Activated CD8-positive, alpha-beta T cell treated with anti-CD3 and anti-CD28 coated beads for 36 hours (primary cell): Measurements from ENCODE around the gene PLXND1. TPM values are rescaled to one million over a fixed set of nuclear protein-coding genes. Genes with fewer than 3 reads are reported as not detected.

Experiments used
- ATAC-seq: fragments of 200-7000 bp; cut with Tn5 transposase; one replicate; pipeline ENCODE4 v1.10.0; 2021; ENCODE audit warnings: mild to moderate bottlenecking, moderate library complexity
- CTCF ChIA-PET: fragments of 350-600 bp; sonication (Branson Sonifier 250); formaldehyde crosslinking; loops from one replicate; lab custom pipeline; 2021; ENCODE audit warnings: antibody characterized with exemption; lab: Charles Lee
- POLR2A ChIA-PET: fragments of 350-600 bp; sonication (Branson Sonifier 250); formaldehyde crosslinking; loops from one replicate; lab custom pipeline; 2021; ENCODE audit warnings: antibody characterized with exemption; lab: Charles Lee
- DNase-seq: peaks from one replicate; pipeline ENCODE4 v3.0.0-alpha.2; 2020
- H3K27ac Mint-ChIP-seq: one replicate; pipeline ENCODE4 v1.8.0; 2021; ENCODE audit warnings: mild to moderate bottlenecking, mixed read lengths
- H3K27me3 Mint-ChIP-seq: one replicate; pipeline ENCODE4 v1.8.0; 2021; ENCODE audit warnings: mixed read lengths
- H3K36me3 Mint-ChIP-seq: one replicate; pipeline ENCODE4 v1.8.0; 2021; ENCODE audit warnings: low read depth, mixed read lengths
- H3K4me1 Mint-ChIP-seq: one replicate; pipeline ENCODE4 v1.8.0; 2021; ENCODE audit warnings: low read depth, mixed read lengths
- H3K4me3 Mint-ChIP-seq: one replicate; pipeline ENCODE4 v1.8.0; 2021; ENCODE audit warnings: mild to moderate bottlenecking, moderate library complexity, mixed read lengths
- H3K9me3 Mint-ChIP-seq: one replicate; pipeline ENCODE4 v1.8.0; 2021; ENCODE audit warnings: mixed read lengths
- intact Hi-C: fragments of 100-400 bp; cut with micrococcal nuclease; formaldehyde crosslinking; loops from one replicate; pipeline ENCODE4 v1.10.0; 2022
- total RNA-seq, 2 experiments: library from RNA; stranded (reverse); gene quantifications; one replicate each; pipeline ENCODE4 v1.2.3, GENCODE V29; 2021
- TF ChIP-seq, protein P1 (sequence below): fragments of 200-600 bp; IDR thresholded peaks from one replicate; pipeline ENCODE4 v1.8.0; 2022; ENCODE audit warnings: antibody characterized with exemption, mild to moderate bottlenecking

The PLXND1 gene
- total RNA-seq, 2 experiments from 2014 or later, result 10.7 to 12.5 TPM

DNA sequence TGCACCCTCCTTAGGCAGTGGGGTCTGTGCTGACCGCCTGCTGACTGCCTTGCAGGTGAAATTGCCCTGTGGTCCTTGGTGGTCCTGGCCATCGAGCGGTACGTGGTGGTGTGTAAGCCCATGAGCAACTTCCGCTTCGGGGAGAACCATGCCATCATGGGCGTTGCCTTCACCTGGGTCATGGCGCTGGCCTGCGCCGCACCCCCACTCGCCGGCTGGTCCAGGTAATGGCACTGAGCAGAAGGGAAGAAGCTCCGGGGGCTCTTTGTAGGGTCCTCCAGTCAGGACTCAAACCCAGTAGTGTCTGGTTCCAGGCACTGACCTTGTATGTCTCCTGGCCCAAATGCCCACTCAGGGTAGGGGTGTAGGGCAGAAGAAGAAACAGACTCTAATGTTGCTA is 75.7 kb downstream of the PLXND1 start:
- Mint-ChIP-seq H3K4me3 (no peak overlapping the region), H3K36me3 (no peaks in the 10 kb centered on the region), H3K4me1 (no peaks in the 10 kb centered on the region), H3K27me3 (no peaks in the 10 kb centered on the region), H3K9me3 (no peaks in the 10 kb centered on the region), H3K27ac (no peak overlapping the region)
- intact Hi-C loops, result no loop called here
- DNase-seq (no peak), ATAC-seq (no peak)
- ChIA-PET POLR2A (no interaction called here), CTCF (no interaction called here)
- TF ChIP-seq, protein P1, sequence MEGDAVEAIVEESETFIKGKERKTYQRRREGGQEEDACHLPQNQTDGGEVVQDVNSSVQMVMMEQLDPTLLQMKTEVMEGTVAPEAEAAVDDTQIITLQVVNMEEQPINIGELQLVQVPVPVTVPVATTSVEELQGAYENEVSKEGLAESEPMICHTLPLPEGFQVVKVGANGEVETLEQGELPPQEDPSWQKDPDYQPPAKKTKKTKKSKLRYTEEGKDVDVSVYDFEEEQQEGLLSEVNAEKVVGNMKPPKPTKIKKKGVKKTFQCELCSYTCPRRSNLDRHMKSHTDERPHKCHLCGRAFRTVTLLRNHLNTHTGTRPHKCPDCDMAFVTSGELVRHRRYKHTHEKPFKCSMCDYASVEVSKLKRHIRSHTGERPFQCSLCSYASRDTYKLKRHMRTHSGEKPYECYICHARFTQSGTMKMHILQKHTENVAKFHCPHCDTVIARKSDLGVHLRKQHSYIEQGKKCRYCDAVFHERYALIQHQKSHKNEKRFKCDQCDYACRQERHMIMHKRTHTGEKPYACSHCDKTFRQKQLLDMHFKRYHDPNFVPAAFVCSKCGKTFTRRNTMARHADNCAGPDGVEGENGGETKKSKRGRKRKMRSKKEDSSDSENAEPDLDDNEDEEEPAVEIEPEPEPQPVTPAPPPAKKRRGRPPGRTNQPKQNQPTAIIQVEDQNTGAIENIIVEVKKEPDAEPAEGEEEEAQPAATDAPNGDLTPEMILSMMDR, result no peak

- Mint-ChIP-seq H3K4me3 (no peak overlapping the region), H3K36me3 (no peaks in the 10 kb centered on the region), H3K9me3 (no peaks in the 10 kb centered on the region), H3K4me1 (no peaks in the 10 kb centered on the region), H3K27ac (no peak overlapping the region), H3K27me3 (no peaks in the 10 kb centered on the region)
- ATAC-seq (no peak), DNase-seq (no peak)
- CTCF ChIA-PET, result no interaction called here
- POLR2A ChIA-PET, result no interaction called here
- TF ChIP-seq, protein P1, result no peak
- intact Hi-C loops, result no loop called here
Observed at GRCh38 chr3:129530251-129530791, 76.2 kb downstream of the PLXND1 start.

GRCh38 chr3:129529436-129530210 is 76.9 kb downstream of the PLXND1 start:
- Mint-ChIP-seq H3K36me3 (no peaks in the 10 kb centered on the region), H3K9me3 (no peaks in the 10 kb centered on the region), H3K4me1 (no peaks in the 10 kb centered on the region), H3K27ac (no peak overlapping the region), H3K4me3 (no peak overlapping the region), H3K27me3 (no peaks in the 10 kb centered on the region)
- DNase-seq (no peak), ATAC-seq (no peak)
- TF ChIP-seq, protein P1, result no peak
- intact Hi-C loops, result no loop called here
- ChIA-PET CTCF (no interaction called here), POLR2A (interaction anchor here (1.0 kb wide), 1 partner anchor 11 kb away, joined by 3 read pairs; no protein-coding TSS in a partner anchor)

DNA sequence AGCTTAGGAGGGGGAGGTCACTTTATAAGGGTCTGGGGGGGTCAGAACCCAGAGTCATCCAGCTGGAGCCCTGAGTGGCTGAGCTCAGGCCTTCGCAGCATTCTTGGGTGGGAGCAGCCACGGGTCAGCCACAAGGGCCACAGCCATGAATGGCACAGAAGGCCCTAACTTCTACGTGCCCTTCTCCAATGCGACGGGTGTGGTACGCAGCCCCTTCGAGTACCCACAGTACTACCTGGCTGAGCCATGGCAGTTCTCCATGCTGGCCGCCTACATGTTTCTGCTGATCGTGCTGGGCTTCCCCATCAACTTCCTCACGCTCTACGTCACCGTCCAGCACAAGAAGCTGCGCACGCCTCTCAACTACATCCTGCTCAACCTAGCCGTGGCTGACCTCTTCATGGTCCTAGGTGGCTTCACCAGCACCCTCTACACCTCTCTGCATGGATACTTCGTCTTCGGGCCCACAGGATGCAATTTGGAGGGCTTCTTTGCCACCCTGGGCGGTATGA is 77.8 kb downstream of the PLXND1 start, which contains the start of gene RHO:
RHO (plus strand) TSS at position 51 of the 512 bp plus-strand sequence; CDS start at position 146, 95 bp downstream.
- TF ChIP-seq, protein P1, result no peak
- H3K9me3 Mint-ChIP-seq, result no peaks in the 10 kb centered on the region
- intact Hi-C loops, result no loop called here
- no peak for ATAC-seq
- H3K4me1 Mint-ChIP-seq, result no peaks in the 10 kb centered on the region
- ChIA-PET CTCF (no interaction called here), POLR2A (interaction anchor here (1.0 kb wide), 1 partner anchor 10 kb away, joined by 3 read pairs; no protein-coding TSS in a partner anchor)
- DNase-seq, result no peak
- no peaks in the 10 kb centered on the region for H3K36me3 Mint-ChIP-seq
- H3K4me3 Mint-ChIP-seq, result no peak within 1 kb of the TSS
- no peak within 1 kb of the TSS for H3K27ac Mint-ChIP-seq
- no peaks in the 10 kb centered on the region for H3K27me3 Mint-ChIP-seq

GRCh38 chr3:129527262-129527661 is 79.2 kb downstream of the PLXND1 start:
- ATAC-seq (no peak), DNase-seq (no peak)
- Mint-ChIP-seq H3K27ac (no peak overlapping the region), H3K27me3 (no peaks in the 10 kb centered on the region), H3K4me1 (no peaks in the 10 kb centered on the region), H3K36me3 (no peaks in the 10 kb centered on the region), H3K4me3 (no peak overlapping the region), H3K9me3 (no peaks in the 10 kb centered on the region)
- intact Hi-C loops, result no loop called here
- TF ChIP-seq, protein P1, result no peak
- CTCF ChIA-PET, result no interaction called here
- POLR2A ChIA-PET, result no interaction called here
